ENCODE data around the gene GYPC.
"Not testable (repeated sequence)": the region's sequence is repeated elsewhere in the genome, so short reads cannot be mapped to it uniquely, and the experiment has no call there.

Gene GYPC

GRCh38 chr2:126655500-126656430 lies at the start of gene GYPC:
Gene GYPC (plus strand): TSS chr2:126656158. CDS start chr2:126656264, 106 bp downstream.
- peak in 1 of 2 donors; percentile 56 for DNase-seq (ENCODE audit: low read depth in 2 of 2)

DNA sequence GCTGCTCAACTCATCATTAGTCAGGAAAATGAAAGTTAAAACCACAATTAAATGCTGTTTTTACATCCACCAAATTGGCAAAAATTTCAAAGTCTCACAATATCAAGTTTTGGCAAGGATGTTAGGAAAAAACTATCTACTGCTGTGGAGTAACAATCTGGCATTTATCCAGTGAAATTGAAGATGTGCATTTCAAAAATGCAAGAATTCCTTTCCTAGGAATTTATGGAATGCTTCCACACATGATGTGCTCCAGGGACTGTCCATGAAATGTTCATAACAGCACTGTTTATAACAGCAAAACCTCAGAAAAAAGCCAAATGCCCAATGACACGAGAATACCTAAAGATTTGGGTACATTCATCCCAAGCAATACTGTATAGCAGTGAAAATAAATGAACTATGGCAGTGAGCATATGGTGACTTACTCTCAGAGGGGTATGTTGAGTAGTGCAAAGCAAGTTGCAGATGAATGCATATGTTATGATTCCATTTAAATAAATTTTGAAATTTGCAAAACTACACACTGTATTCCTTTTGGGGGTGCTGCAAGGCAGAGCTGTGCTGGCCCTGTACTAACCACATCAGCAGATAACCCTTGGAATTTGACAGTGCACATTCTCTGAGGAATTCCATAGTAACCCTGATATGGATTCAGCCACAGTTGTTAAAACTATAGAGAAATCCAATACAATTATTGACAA lies 41.3 kb upstream of the GYPC start:
- no peak for DNase-seq (ENCODE audit: low read depth in 2 of 2)

- no peak for DNase-seq (ENCODE audit: low read depth in 2 of 2)
Observed at GRCh38 chr2:126616606-126617069, 39.3 kb upstream of the GYPC start.

GRCh38 chr2:126620302-126620701 lies 35.7 kb upstream of the GYPC start:
- DNase-seq (ENCODE audit: low read depth in 2 of 2), result no peak

GRCh38 chr2:126623000-126623399 lies 33.0 kb upstream of the GYPC start:
- no peak for DNase-seq (ENCODE audit: low read depth in 2 of 2)

DNA sequence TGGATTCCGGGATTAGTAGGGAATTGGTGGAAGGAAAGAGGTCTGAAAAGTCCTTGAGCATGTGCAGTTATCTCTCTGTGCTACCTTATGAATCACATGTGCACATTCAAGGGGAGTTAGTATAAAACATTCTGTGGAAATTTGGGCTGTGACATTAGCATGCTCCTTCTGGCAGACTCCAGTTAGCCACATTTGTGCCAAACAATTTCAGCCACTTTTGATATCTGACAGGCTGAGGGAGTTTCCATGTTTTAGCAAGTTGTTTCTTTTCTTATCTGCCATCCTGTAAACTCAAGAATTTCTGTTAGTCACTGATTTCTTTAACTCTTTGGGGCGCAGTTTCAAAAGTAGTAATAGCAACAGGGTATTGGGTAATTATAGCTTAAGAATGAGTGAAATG lies 28.3 kb upstream of the GYPC start:
- DNase-seq (ENCODE audit: low read depth in 2 of 2), result no peak

GRCh38 chr2:126634273-126634861 lies 21.6 kb upstream of the GYPC start:
- DNase-seq (ENCODE audit: low read depth in 2 of 2), result no peak

DNA sequence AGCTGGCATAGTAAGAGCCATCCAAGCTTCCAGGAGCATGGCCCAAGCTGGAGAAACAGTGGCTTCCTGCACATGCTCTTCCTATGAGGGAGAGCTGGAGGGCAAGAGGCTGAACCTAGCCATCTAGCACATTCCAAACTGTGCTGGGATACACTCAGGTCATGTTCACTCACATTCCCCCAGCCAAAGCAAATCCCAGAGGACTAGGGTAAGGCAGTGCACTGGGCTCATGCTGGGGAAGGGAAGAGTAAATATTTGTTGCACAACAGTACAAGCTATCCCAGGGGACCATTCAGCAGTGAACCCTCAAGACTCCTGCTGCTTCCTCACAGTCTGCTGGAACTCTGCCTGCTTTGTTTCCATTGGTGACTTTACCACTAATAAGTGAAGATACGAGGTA lies 20.7 kb upstream of the GYPC start:
- no peak for DNase-seq (ENCODE audit: low read depth in 2 of 2)

DNA sequence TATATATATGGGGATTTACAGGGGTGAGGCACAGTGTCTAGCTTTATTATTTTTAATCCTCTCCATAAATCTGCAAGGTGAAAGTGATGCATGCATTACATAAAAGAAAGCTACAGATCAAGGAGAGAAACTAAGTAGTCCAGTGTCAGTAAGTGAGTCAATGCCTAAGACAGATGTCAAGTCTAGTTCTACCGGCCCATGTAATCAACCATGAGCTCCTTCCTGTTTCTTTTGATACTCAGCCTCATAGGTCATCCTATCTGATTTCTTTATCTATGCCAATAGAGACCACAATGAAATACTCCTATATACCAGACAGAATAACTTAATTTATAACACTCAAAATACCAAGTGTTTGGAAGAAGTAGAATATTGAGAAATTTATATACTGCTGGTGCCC lies 20.2 kb upstream of the GYPC start:
- DNase-seq (ENCODE audit: low read depth in 2 of 2), result no peak

GRCh38 chr2:126637386-126637785 lies 18.6 kb upstream of the GYPC start:
- no peak for DNase-seq (ENCODE audit: low read depth in 2 of 2)

GRCh38 chr2:126638746-126639145 lies 17.2 kb upstream of the GYPC start:
- no peak for DNase-seq (ENCODE audit: low read depth in 2 of 2)

DNA sequence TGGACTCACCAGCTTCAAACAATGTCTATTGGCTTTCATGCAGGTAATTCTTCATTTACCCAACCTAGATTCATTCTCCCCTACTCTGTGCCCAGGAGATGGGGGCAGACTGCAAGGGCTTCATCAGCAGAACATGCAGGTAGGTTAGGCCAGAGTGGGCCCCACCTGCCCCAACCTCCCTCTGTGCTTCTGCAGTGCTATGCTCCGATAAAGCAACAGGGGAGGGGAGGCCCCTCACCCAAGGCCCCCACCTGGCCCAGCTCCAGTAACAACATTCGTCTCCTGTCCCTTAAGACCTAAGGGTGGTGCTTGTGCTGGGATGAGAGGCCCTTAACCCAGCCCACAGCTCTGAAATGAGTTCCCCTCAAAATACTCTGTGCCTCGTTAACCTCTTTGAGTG lies 16.7 kb upstream of the GYPC start:
- no peak for DNase-seq (ENCODE audit: low read depth in 2 of 2)

DNA sequence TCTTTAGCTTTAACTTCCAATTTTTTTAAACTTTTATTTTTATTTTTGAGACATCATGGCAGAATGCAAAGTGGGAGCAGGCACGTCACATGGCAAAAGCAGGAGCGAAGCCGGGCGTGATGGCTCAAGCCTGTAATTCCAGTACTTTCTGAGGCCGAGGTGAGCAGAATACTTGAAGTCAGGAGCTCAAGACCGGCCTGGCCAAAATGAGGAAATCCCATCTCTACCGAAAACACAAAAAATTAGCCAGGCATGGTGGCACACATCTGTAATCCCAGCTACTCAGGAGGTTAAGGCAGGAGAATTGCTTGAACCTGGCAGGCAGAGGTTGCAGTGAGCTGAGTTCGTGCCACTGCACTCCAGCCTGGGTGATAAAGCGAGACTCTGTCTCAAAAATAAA lies 14.7 kb upstream of the GYPC start:
- not testable (repeated sequence) for DNase-seq (ENCODE audit: low read depth in 2 of 2)

DNA sequence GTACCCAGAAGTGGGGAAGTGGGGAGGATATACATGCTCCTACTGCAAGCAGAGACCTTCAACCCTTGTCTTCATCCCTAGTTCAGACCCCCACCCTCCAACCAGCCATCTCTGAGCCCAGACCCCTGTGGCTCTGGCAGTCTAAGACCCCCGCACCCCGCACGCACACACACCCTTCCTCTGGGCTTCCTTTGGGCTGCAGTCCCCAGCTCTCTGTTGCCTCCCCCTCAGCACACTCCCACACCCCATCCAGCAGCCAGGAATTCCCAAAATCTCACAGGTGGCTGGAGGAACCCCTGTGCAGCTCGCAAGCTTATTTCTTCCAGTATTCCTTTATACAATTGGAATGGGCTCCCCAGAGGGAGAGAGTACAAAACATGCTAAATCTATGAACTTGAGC lies 13.9 kb upstream of the GYPC start:
- no peak for DNase-seq (ENCODE audit: low read depth in 2 of 2)

DNA sequence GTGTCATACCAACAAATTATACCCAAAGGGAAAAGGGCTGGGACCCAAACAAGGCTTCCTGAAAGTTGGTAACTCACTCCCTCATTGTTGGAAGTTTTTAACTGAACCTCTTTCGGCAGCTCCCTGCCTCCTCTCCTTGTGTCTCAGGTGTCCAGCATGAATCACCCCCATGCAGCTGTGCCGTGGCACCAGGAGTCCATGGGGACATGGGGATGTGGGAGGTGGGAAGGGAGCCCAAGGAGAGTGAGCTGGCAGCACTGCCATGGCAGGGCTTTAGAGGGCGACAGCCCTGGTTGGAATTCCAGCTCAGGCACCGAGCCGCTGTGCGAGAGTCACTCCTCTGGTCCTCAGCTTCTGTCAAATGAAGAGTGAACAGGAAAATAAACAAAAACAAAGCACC lies 12.5 kb upstream of the GYPC start:
- DNase-seq (ENCODE audit: low read depth in 2 of 2), result no peak

GRCh38 chr2:126643972-126644371 lies 12.0 kb upstream of the GYPC start:
- no peak for DNase-seq (ENCODE audit: low read depth in 2 of 2)

GRCh38 chr2:126644630-126645191 lies 11.2 kb upstream of the GYPC start:
- no peak for DNase-seq (ENCODE audit: low read depth in 2 of 2)

GRCh38 chr2:126645211-126645618 lies 10.7 kb upstream of the GYPC start:
- no peak for DNase-seq (ENCODE audit: low read depth in 2 of 2)

DNA sequence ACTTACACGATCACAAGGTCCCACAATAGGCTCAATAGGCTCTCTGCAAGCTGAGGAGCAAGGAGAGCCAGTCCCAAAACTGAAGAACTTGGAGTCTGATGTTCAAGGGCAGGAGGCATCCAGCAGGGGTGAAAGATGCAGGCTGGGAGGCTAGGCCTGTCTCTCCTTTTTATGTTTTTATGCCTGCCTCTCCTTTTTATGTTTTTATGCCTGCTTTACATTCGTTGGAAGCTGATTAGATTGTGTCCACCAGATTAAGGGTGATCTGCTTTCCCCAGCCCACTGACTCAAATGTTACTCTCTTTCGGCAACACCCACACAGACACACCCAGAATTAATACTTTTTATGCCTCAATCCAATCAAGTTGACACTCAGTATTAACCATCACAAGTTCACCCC lies 9.9 kb upstream of the GYPC start:
- no peak for DNase-seq (ENCODE audit: low read depth in 2 of 2)

GRCh38 chr2:126647714-126648344 lies 8.1 kb upstream of the GYPC start:
- DNase-seq (ENCODE audit: low read depth in 2 of 2), result not testable (repeated sequence)

- DNase-seq (ENCODE audit: low read depth in 2 of 2), result not testable (repeated sequence)
Observed at GRCh38 chr2:126648345-126648786, 7.6 kb upstream of the GYPC start.

DNA sequence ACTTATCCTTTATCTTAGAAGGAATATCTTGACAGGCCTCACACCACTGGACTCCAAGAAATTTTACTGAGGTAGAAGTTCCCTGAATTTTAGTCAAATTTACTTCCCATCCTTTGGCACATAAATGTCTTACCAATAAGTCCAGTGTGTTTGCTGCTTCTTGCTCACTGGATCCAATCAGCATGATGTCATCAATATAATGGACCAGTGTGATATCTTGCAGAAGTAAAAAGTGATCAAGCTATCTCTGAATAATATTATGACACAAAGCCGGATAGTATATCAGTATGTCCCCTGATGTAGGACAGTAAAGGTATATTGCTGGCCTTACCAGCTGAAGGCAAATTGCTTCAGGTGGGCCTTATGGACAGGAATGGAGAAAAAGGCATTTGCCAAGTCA lies 6.9 kb upstream of the GYPC start:
- DNase-seq (ENCODE audit: low read depth in 2 of 2), result no peak

Data from stimulated activated CD8-positive, alpha-beta memory T cell treated with anti-CD3 and anti-CD28 coated beads, Interleukin-7, amount 100 ng/mL, for 4 hours (primary cell).